ENCODE data around the gene CD248. TPM values are rescaled to one million over a fixed set of nuclear protein-coding genes. Genes with fewer than 3 reads are reported as not detected.
A peak's percentile ranks its signal among the peaks of the same experiment; 100 is the strongest.

Gene CD248
- total RNA-seq, 1 donor from 2014 or later: 95.2 TPM

- Mint-ChIP-seq H3K36me3 (no peaks in the 10 kb centered on the region), H3K4me1 (peaks cover 16% of the 10 kb centered on the region), H3K27me3 (ENCODE audit: low read depth) (peaks cover 8% of the 10 kb centered on the region), H3K9me3 (no peaks in the 10 kb centered on the region), H3K4me3 (no peak overlapping the region), H3K27ac (no peak overlapping the region)
- TF ChIP-seq CTCF (IDR thresholded peaks at IDR 0.05; ENCODE audit: unreplicated experiment): no peak
- DNase-seq (ENCODE audit: low spot score in 2 of 2, unreplicated experiment in 2 of 2): no peak
These were observed 33.3 kb downstream of the CD248 start for GRCh38 chr11:66283461-66284105.

GRCh38 chr11:66282468-66283455 is 34.1 kb downstream of the CD248 start:
- peak; percentile 99 to 100 for DNase-seq (ENCODE audit: low spot score in 2 of 2, unreplicated experiment in 2 of 2)
- H3K27ac Mint-ChIP-seq: peak overlapping the region; percentile 7
- TF ChIP-seq CTCF (IDR thresholded peaks at IDR 0.05; ENCODE audit: unreplicated experiment): peak; percentile 98
- no peak overlapping the region for H3K4me3 Mint-ChIP-seq
- H3K4me1 Mint-ChIP-seq: peaks cover 11% of the 10 kb centered on the region
- no peaks in the 10 kb centered on the region for H3K36me3 Mint-ChIP-seq
- H3K9me3 Mint-ChIP-seq: no peaks in the 10 kb centered on the region
- H3K27me3 Mint-ChIP-seq (ENCODE audit: low read depth): peaks cover 8% of the 10 kb centered on the region

- TF ChIP-seq CTCF (IDR thresholded peaks at IDR 0.05; ENCODE audit: unreplicated experiment): no peak
- Mint-ChIP-seq H3K36me3 (no peaks in the 10 kb centered on the region), H3K27me3 (ENCODE audit: low read depth) (peaks cover 8% of the 10 kb centered on the region), H3K27ac (no peak overlapping the region), H3K4me3 (no peak overlapping the region), H3K9me3 (no peaks in the 10 kb centered on the region), H3K4me1 (peaks cover 7% of the 10 kb centered on the region)
- no peak for DNase-seq (ENCODE audit: low spot score in 2 of 2, unreplicated experiment in 2 of 2)
These were observed 34.9 kb downstream of the CD248 start for GRCh38 chr11:66281776-66282467.

- H3K4me3 Mint-ChIP-seq: no peak overlapping the region
- H3K9me3 Mint-ChIP-seq: no peaks in the 10 kb centered on the region
- peaks cover under 1% of the 10 kb centered on the region for H3K36me3 Mint-ChIP-seq
- TF ChIP-seq CTCF (IDR thresholded peaks at IDR 0.05; ENCODE audit: unreplicated experiment): no peak
- peak overlapping the region; percentile 26 for H3K27ac Mint-ChIP-seq
- peaks cover 8% of the 10 kb centered on the region for H3K27me3 Mint-ChIP-seq (ENCODE audit: low read depth)
- DNase-seq (ENCODE audit: low spot score in 2 of 2, unreplicated experiment in 2 of 2): no peak
- peaks cover 7% of the 10 kb centered on the region for H3K4me1 Mint-ChIP-seq
These were observed 35.8 kb downstream of the CD248 start for GRCh38 chr11:66281001-66281400.

- Mint-ChIP-seq H3K9me3 (no peaks in the 10 kb centered on the region), H3K4me1 (peaks cover 7% of the 10 kb centered on the region), H3K4me3 (no peak overlapping the region), H3K27ac (no peak overlapping the region), H3K36me3 (peaks cover 2% of the 10 kb centered on the region), H3K27me3 (ENCODE audit: low read depth) (peaks cover 8% of the 10 kb centered on the region)
- no peak for DNase-seq (ENCODE audit: low spot score in 2 of 2, unreplicated experiment in 2 of 2)
- TF ChIP-seq CTCF (IDR thresholded peaks at IDR 0.05; ENCODE audit: unreplicated experiment): no peak
These were observed 36.4 kb downstream of the CD248 start for GRCh38 chr11:66280428-66280827.

Data from mesothelial cell of epicardium (in vitro differentiated cells).